HG03060 (cell line): ENCODE data around the gene OR13H1.
"Not testable (repeated sequence)": the region's sequence is repeated elsewhere in the genome, so short reads cannot be mapped to it uniquely, and the experiment has no call there.

Experiments
- ATAC-seq: cut with Tn5 transposase; IDR thresholded peaks from one replicate; pipeline ENCODE4 v1.9.1; 2021; ENCODE audit warnings: low read depth, moderate number of reproducible peaks; ENCODE audit not compliant: unreplicated experiment

OR13H1 gene, protein sequence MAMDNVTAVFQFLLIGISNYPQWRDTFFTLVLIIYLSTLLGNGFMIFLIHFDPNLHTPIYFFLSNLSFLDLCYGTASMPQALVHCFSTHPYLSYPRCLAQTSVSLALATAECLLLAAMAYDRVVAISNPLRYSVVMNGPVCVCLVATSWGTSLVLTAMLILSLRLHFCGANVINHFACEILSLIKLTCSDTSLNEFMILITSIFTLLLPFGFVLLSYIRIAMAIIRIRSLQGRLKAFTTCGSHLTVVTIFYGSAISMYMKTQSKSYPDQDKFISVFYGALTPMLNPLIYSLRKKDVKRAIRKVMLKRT

DNA sequence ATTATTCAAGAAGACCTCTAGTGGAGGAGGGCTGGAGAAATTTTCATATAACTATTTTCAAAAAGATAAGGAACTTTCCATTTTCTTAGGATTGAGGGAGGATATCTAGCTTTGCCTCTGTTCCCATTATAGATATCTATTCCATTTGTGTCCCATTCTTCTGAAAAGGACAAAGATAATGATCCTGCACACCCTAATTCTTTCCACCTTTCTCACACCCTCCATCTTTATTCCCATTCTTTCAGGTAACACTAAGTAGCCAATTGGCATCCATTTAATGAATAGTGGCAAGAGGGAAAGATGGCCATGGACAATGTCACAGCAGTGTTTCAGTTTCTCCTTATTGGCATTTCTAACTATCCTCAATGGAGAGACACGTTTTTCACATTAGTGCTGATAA, at the start of gene OR13H1:
OR13H1 (plus strand) TSS at position 301 of the 400 bp plus-strand sequence; CDS start at position 301, 0 bp downstream.
- no peak for ATAC-seq

DNA sequence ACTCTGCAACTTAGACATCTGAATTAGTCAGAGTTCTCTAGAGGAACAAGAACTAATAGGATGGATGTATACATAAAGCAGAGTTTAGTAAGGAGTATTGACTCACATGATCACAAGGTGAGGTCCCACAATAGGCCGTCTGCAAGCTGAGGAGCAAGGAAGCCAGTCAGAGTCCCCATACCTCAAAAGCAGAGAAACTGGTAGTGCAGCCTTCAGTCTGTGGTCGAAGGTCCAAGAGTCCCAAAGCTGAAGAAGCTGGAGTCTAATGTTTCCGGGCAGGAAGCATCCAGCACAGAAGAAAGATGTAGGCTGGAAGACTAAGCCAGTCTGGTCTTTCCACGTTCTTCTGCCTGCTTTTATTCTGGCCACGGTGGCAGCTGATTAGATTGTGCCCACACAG, 42.3 kb upstream of the OR13H1 start:
- not testable (repeated sequence) for ATAC-seq

DNA sequence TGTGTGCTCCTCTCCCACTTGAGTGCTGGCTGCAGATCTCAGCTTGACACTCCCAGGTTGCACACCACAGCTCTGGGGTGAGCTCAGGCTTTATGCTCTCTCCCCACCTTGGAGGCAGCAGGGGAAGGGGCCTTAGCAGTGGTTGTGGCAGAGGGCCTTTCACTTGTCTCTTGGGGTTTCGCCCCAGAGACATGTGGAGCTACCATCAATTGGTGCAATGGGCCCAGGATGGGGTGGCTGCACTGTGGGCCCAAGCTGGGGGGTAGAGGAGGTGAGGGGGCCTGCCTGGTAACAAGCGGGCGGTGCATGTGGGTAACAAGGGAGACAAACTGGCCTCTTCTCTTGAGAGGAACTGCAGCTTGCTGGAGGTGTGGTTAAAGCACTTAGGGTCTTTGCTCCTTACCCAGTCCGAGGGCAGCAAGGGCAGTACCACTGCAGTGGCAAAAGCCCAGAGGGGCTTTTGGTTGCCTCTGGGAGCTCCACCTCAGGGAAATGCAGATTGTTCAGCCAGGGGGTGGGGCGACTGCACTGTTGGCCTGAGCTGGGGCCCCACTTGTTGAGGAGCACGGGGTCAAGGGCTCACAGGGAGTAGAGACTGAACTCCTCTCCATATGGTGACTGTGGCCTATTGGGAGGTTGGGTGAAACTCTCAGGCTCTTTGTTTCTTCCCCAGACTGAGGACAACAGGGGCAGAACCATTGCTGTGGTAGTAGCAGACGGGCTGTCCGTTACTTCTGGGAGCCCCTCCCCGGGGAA, 30.5 kb upstream of the OR13H1 start:
- ATAC-seq = no peak

DNA sequence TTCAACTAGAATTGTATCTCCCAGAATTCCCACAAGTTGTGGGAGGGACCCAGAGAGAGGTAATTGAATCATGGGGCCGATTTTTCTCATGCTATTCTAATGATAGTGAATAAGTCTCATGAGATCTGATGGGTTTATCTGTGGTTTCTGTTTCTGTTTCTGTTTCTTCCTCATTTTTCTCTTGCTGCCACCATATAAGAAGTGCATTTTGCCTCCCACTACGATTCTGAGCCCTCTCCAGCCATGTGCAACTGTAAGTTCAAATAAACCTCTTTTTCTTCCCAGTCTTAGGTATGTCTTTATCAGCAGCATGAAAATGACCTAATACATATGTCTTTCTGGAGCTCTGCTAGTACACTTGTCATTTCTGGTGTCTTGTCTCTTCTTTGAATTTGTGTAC, 22.1 kb upstream of the OR13H1 start:
- no peak for ATAC-seq

DNA sequence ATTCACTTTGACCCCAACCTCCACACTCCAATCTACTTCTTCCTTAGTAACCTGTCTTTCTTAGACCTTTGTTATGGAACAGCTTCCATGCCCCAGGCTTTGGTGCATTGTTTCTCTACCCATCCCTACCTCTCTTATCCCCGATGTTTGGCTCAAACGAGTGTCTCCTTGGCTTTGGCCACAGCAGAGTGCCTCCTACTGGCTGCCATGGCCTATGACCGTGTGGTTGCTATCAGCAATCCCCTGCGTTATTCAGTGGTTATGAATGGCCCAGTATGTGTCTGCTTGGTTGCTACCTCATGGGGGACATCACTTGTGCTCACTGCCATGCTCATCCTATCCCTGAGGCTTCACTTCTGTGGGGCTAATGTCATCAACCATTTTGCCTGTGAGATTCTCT, 344 bp downstream of the OR13H1 start:
- ATAC-seq = no peak

DNA sequence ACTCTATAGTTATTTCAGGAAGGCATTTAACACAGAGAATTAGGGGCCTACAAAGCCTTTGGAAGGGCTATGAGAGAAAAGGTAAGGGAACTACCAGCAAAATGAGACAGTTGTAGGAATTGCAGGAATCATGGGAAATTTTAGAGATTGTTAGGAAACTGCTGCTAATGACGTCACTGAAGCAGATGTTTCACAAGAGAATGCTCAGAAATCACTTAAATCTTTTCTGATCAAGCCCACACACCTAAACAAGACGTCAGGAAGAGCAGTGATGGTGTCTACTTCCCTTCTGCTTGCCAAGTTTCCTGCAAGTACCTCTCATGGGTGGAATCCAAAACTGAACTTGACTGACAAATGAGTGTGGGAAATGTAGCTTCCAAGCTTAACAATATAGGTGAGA, 5.1 kb downstream of the OR13H1 start:
- no peak for ATAC-seq

DNA sequence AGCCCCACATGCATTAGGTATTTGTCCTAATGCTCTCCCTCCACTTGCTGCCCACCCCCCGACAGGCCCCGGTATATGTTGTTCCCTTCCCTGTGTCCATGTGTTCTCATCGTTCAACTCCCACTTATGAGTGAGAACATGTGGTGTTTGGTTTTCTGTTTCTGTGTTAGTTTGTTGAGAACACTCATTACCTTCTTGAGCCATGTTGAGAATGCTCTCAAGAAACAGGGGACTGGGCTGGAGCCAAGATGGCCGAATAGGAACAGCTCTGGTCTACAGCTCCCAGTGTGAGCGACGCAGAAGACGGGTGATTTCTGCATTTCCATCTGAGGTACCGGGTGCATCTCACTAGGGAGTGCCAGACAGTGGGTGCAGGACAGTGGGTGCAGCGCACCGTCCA, 8.6 kb downstream of the OR13H1 start:
- ATAC-seq = not testable (repeated sequence)

DNA sequence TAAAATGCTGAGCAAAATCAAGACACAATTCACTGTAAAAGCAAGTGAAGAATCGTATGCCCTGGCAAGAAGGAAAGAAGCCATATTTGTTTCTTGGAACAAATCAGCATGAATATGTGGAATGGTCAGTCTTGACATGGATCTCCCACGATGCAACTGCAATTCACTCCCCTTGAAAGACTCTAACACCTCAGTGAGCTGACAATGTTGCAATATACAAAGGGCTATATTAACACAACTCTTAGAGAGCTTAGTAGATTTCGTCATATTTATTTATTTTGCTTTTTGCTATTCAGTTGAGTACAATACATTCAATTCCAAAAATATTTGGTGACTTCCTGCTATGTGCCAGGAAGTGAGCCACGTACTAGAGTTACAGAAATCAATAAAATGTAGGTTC, 14.7 kb downstream of the OR13H1 start:
- ATAC-seq = no peak

DNA sequence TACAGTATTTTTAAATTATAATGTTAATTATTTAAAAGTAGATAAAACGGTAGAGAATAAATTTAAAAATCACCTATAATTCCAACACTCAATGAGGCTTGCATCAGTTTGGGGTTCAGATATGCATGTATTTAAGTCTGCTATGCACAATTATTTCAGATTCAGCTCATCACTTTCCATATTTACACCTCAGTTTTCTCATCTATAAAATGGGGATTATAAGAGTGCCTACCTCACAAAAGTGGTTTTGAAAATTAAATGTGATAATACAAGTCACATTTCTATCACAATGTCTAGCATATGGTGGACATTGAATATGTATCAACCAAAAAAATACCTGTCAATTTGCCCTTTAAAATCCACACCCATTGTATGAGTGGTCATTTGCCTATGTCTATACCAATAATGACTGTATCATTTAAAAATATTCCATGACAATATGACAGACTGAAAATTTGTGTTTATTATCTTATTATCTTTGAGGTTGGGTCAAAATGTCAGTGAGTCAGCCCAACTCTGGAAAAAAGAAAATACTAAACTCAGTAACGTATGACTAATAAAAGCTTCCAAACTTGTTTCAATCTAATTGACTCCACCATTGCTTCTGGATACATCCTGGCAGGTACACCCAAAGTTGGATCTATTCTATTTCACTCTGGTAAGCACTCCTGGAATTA, 20.8 kb downstream of the OR13H1 start:
- ATAC-seq = no peak

DNA sequence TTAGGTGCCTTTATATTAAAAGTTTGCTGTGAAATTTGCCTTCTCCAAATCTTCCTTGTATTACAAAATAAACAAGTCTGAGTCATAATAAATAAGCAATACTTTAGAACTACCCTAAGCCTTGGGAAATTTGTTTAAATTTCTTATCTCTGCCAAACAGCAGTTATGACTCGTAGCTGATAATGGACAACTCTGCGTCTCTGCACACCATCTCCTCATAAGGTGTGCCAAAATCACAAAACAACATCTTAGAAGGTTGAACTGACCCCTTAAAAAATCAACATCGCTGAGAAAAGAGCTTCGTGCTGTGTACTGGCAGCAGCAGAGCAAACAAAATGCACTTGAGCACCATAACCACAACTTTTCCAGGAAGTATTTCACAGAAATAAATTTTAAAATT, 22.0 kb downstream of the OR13H1 start:
- no peak for ATAC-seq

DNA sequence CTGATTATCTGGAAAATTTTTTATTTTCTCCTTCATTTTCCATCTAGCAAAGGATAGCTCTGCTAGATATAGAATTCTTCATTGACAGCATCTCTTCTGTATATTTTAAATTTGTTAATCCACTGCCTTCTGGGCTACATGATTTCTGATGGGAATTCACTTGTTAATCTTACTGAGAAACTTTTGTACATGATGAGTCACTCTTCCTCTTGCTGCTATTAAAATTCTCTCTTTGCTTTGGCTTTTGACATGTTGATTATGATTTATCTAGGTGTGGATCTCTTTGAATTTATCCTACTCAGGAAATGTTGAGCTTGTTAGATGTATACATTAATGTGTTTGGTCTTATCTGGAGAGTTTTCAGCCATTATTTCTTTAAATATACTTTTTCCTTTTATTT, 27.5 kb downstream of the OR13H1 start:
- ATAC-seq = no peak

DNA sequence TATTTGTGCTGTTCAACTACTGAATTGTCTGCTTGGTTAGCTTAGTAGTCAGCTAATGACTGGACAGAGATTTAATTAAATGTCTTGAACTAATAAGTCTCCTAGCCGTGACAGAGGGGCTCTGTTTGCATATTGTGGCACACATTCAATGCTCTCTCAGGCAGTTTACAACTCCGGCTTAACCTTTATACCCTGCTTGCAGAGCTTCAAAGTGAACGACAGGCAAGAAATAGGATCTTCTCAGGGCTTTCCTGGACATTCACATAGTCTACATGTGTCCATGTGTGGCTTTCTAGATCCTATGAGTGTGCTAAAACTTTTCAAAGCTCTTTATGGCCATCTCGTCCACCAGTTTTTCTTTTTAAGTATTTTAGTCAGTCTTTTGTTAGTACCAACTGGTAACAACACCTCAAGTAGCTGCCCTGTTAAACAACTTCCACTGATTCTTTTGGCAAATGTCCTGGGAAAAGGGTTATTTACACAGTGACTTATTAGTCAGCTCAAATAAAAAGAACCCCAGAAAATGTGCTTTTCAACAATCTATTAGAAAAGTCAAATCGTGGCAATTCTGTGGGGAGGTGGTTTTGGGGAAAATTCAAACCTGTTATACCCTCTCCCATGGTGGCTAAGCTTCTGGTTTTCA, 28.6 kb downstream of the OR13H1 start:
- ATAC-seq = no peak

DNA sequence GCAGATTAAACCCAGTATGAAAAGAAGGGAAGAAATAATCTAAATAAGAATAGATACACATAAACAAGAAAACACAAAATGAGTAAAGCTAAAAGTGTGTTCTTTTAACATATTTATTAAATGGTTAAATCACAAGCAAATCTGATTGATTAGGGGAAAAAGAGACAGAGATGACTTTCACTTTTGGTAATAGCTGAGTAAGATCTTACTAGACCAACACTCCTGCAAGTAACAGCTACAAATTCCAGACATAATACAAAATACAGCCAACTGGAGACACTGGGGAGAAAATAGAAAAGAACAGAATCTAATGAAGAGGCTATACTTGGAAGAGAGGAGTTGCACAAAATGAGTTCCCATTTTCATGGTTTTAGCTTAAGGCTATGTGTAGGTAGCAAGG, 33.5 kb downstream of the OR13H1 start:
- ATAC-seq = no peak

DNA sequence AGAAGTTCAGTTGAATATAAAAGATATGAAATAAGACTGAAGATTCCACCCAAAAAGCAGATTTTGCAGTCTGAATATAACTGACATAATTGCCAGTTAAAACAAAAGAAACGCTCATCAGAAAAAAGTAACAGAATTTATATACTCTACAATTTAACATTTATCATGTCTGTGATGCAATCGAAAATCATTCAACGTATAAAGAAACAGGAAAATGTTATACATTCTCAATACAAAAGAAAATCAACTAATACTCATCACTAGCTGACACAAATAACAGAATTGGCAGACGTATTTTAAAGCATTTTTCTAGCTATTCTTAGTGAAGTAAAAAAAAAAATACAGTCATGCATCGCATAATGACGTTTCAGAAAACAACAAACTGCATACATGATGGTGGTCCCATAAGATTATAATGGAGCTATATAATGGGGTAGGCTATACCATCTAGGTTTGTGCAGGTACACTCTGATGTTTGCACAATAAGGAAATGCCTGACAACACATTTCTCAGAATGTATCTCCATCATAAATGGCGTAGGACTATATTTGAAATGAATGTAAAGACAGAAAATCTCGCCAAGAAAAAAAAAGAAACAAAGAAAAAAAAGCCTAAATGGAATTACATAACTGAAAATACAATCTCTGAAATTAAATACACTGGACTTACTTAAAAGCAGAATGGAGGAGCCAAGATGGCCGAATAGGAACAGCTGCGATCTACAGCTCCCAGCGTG, 34.3 kb downstream of the OR13H1 start:
- no peak for ATAC-seq

DNA sequence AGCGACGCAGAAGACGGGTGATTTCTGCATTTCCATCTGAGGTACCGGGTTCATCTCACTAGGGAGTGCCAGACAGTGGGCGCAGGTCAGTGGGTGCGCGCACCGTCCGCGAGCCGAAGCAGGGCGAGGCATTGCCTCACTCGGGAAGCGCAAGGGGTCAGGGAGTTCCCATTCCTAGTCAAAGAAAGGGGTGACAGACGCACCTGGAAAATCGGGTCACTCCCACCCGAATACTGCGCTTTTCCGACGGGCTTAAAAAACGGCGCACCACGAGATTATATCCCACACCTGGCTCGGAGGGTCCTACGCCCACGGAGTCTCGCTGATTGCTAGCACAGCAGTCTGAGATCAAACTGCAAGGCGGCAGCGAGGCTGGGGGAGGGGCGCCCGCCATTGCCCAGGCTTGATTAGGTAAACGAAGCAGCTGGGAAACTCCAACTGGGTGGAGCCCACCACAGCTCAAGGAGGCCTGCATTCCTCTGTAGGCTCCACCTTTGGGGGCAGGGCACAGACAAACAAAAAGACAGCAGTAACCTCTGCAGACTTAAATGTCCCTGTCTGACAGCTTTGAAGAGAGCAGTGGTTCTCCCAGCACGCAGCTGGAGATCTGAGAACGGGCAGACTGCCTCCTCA, 35.0 kb downstream of the OR13H1 start:
- not testable (repeated sequence) for ATAC-seq

DNA sequence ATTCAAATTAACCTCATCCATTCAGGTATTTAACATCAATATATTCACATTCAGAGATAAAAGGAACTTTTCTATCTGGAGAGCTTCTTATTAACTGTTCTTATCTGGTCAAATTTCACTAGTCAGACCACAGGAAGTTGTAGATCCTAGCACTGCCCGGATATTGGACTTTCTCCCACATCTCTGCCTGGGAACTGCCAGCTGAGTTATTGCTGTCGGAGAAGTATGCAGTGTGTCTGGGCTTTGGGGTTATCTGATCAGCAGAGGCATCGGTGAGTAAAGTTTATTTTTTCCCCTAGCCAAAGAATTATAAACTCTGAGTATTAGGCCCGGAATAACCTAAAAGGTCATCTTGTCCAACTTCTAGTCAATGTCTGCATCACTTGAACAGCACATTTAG, 45.1 kb downstream of the OR13H1 start:
- ATAC-seq = no peak
